Measurements from ENCODE around the gene FBXL20.
A peak's percentile ranks its signal among the peaks of the same experiment; 100 is the strongest.

The FBXL20 gene

GRCh38 chr17:39238311-39238972 lies 163.0 kb downstream of the FBXL20 start:
- in situ Hi-C loops (cut with MboI; ENCODE audit: low pct_unique_long_range_greater_than_20kb, low sequenced_read_pairs, unreplicated experiment) = no loop called here
- peak; percentile 19 for DNase-seq (ENCODE audit: low spot score)
- TF ChIP-seq CTCF (IDR thresholded peaks at IDR 0.05; ENCODE audit: extremely low read depth, insufficient read depth, missing control alignments) = no peak

DNA sequence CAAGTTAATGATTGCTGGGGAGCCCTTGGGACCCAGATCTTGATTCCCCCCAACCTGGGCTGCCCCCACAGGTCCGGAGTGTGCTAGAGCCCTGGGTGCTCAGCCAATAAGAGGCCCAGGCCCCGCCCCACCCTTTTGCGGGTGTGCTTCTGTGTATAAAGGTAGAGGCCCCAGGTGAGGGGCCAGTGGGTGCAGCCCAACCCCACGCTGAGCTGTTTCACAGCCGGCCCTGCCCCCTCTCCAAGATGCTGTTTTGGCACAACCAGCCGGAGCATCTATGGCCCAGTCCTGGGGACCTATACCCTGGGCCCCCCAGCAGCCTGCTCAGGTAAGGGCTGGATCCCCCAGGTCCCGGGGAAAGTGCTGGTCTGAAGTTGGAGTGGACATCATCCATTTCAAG lies 163.8 kb downstream of the FBXL20 start:
- in situ Hi-C loops (cut with MboI; ENCODE audit: low pct_unique_long_range_greater_than_20kb, low sequenced_read_pairs, unreplicated experiment) = no loop called here
- no peak for TF ChIP-seq CTCF (IDR thresholded peaks at IDR 0.05; ENCODE audit: extremely low read depth, insufficient read depth, missing control alignments)
- DNase-seq (ENCODE audit: low spot score) = no peak

- no peak for TF ChIP-seq CTCF (IDR thresholded peaks at IDR 0.05; ENCODE audit: extremely low read depth, insufficient read depth, missing control alignments)
- in situ Hi-C loops (cut with MboI; ENCODE audit: low pct_unique_long_range_greater_than_20kb, low sequenced_read_pairs, unreplicated experiment) = no loop called here
Measured at GRCh38 chr17:39236981-39237441, 164.4 kb downstream of the FBXL20 start.

GRCh38 chr17:39236450-39236927 lies 164.9 kb downstream of the FBXL20 start:
- no peak for DNase-seq (ENCODE audit: low spot score)
- TF ChIP-seq CTCF (IDR thresholded peaks at IDR 0.05; ENCODE audit: extremely low read depth, insufficient read depth, missing control alignments) = no peak
- in situ Hi-C loops (cut with MboI; ENCODE audit: low pct_unique_long_range_greater_than_20kb, low sequenced_read_pairs, unreplicated experiment) = no loop called here

More at GRCh38 chr17:39236981-39237441, 164.4 kb downstream of the FBXL20 start:
- no peak for DNase-seq (ENCODE audit: low spot score)

DNA sequence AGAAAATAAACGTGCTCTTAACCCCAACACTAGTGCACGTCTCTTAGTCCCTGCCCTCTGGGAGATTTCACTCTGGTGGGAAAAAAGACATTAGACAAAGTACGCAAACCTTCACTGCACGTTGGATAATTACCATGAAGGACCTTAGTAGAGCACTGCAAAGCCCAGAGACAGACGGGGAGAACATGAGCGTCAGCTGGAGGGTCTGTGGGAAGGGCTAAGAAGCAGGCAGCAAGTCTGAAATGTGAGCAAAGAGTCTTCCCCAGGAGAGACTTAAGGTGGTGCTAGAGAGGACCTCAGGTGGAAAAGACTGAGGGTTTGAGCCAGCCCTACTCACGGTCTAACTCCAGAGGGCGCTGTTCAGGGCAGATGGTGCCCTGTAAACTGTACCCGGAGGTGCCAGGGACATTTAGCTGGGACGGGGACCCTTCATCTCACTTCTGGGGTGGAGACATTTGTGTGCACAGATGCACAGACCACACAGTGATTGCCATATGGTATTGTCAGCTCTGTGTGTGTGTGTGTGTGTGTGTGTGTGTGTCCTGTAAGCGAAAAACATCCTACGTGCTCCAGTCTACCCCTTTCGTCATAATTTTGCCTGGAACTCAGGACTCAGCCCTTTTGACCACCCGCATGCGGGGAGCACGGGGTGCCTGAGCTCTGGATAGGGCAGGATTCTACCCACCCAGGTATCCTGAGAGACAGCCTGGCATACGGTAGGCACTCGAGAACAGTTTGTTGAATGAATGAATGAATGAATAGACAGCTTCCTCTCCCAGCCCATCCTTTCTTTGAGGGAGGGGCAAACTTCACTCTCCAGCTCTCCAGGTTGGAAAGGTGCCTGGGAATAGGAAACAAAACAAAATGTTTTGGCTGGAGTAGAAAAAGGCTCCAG lies 165.6 kb downstream of the FBXL20 start:
- in situ Hi-C loops (cut with MboI; ENCODE audit: low pct_unique_long_range_greater_than_20kb, low sequenced_read_pairs, unreplicated experiment) = no loop called here
- TF ChIP-seq CTCF (IDR thresholded peaks at IDR 0.05; ENCODE audit: extremely low read depth, insufficient read depth, missing control alignments) = peak; percentile 79
- DNase-seq (ENCODE audit: low spot score) = peak; percentile 84

GRCh38 chr17:39231591-39232551 lies 169.6 kb downstream of the FBXL20 start:
- DNase-seq (ENCODE audit: low spot score) = peak; percentile 80
- in situ Hi-C loops (cut with MboI; ENCODE audit: low pct_unique_long_range_greater_than_20kb, low sequenced_read_pairs, unreplicated experiment) = no loop called here

More at GRCh38 chr17:39231591-39232551, 169.6 kb downstream of the FBXL20 start:
- peak; percentile 87 for TF ChIP-seq CTCF (IDR thresholded peaks at IDR 0.05; ENCODE audit: extremely low read depth, insufficient read depth, missing control alignments)
